ENCODE data around the gene PPARA.
A peak's percentile ranks its signal among the peaks of the same experiment; 100 is the strongest.

- TF ChIP-seq CTCF (IDR thresholded peaks at IDR 0.05; ENCODE audit: insufficient read depth, low read length) = no peak
- TF ChIP-seq POLR2AphosphoS5 (IDR thresholded peaks at IDR 0.05; ENCODE audit: low read depth) = no peak
- TF ChIP-seq GABPA (IDR thresholded peaks at IDR 0.05; ENCODE audit: low read depth) = no peak
- peak; percentile 53; the same call in 1 of the 2 replicates for TF ChIP-seq SPI1 (IDR thresholded peaks at IDR 0.05; ENCODE audit: borderline replicate concordance, low read depth)
Measured at GRCh38 chr22:46259374-46259773, 109.0 kb downstream of the PPARA start.
